Head of caudate nucleus (tissue), 42 donors: ENCODE results near the gene ABCB11.
"Not testable (repeated sequence)": the region's sequence is repeated elsewhere in the genome, so short reads cannot be mapped to it uniquely, and the experiment has no call there.

Source experiments
- DNase-seq, 42 donors: peaks; one replicate each; pipeline versions ENCODE4 v3.0.0 to v3.0.0-alpha.2; 2020 to 2021; ENCODE audit warnings: mixed read lengths in 7 of 42
- intact Hi-C: fragments of 100-400 bp; cut with DNase I; formaldehyde crosslinking; loops from one replicate; pipeline ENCODE4 v1.15.0; 2022

Gene ABCB11

GRCh38 chr2:168952424-168952823, 78.7 kb downstream of the ABCB11 start:
- intact Hi-C loops, result no loop called here
- no peak for DNase-seq

- DNase-seq, result no peak
- intact Hi-C loops, result no loop called here
Observed at GRCh38 chr2:168951871-168952270, 79.3 kb downstream of the ABCB11 start.

- no peak for DNase-seq
- intact Hi-C loops, result no loop called here
Observed at GRCh38 chr2:168949324-168949723, 81.8 kb downstream of the ABCB11 start.

DNA sequence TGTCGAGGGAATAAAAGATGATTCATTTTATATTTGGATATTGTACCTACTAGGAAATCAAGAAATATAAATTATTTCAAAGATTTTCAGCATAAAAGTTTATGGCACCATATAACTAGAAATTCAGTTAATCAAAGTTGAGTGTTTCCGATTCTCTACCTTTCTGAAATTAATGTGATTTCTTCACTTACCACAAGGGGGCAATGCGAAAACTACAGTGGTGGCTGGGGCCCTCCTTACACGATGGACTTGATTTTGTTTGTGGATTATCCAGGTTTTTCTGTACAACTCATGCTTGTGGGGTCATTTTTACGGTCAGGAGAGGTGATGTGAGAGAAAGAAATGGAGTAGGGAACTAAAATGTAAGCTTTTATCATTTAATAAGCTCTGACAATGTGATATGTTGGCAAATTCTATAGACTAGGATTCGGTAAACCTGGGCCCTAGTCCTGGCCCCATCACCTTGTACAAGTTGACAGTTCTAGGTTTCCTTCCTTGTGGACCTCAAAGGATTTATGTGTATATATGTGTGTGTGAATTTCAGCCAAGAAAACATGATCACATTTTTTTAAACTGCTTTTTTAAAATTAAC, 82.4 kb downstream of the ABCB11 start:
- no peak for DNase-seq
- intact Hi-C loops, result no loop called here

GRCh38 chr2:168945508-168945907, 85.6 kb downstream of the ABCB11 start:
- no peak for DNase-seq
- intact Hi-C loops, result no loop called here

DNA sequence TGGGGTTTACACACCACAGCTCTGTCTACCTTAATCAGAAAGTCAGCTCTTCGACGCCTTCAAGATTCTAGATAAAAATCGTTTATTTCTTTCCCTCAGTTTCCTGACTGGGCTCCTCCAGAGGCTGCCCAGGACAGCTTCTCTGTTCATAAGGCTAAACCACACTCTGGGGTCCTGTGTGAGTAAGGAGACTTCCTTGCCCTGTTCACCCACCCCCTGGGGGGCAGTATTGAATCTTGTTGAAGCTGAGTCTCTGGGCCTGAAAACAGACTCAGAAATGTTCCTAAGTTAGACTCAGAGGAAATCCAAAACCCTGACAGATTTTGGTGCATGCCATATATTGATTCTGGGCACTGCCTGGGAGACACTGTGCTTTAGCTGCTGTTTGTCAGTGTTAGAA, 87.1 kb downstream of the ABCB11 start:
- intact Hi-C loops, result no loop called here
- no peak for DNase-seq

DNA sequence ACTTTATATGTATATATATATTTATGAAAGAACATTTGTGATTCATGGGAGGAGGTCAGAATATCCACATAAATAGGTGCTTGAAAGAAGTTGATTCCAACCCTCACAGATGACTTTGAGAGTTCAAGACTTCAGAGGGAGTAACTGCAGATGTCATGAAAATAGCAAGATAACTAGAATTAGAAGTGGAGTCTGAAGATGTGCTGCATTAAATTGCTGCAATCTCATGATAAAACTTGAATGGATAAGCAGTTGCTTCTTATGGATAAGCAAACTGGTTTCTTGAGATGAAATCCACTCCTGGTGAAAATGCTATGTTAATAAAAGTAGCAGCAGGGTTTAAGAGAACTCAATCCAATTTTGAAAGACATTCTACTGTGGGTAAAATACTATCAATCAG, 89.8 kb downstream of the ABCB11 start:
- intact Hi-C loops, result no loop called here
- DNase-seq, result no peak

DNA sequence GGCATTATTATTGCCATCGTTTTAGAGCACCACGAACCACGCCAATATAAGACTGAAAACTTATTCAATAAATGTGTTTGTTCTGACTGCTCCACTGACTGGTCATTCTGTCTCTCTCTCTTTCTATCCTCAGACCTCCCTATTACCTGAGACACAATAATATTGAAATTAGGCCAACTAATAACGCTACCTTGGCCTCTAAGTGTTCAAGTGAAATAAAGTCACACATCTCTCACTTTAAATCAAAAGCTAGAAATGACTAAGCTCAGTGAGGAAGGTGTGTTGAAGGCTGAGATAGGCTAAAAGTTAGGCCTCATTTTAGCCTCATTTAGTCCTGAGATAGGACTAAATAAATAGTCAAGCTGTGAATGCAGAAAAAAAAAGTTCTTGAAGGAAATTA, 91.2 kb downstream of the ABCB11 start:
- intact Hi-C loops, result no loop called here
- DNase-seq, result no peak

DNA sequence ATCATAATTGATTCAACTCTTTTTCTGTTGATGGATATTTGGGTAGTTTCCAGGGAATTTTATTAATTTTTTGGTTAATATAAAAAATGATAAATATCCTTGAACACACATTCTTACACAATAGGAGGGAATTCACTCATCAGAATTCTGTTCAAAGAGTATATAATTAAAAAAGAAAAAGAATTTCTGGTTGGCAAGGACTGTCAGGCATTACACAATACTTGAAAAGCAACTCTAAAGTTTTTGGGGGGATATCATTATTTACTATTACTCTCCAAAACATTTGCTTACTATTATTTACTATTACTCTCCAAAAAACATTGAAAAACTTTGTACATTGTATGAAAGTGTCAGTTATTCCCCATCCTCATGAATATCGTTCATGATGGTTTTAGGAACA, 92.1 kb downstream of the ABCB11 start:
- intact Hi-C loops, result no loop called here
- no peak for DNase-seq

GRCh38 chr2:168935810-168936581, 95.1 kb downstream of the ABCB11 start:
- intact Hi-C loops, result no loop called here
- DNase-seq, result no peak

DNA sequence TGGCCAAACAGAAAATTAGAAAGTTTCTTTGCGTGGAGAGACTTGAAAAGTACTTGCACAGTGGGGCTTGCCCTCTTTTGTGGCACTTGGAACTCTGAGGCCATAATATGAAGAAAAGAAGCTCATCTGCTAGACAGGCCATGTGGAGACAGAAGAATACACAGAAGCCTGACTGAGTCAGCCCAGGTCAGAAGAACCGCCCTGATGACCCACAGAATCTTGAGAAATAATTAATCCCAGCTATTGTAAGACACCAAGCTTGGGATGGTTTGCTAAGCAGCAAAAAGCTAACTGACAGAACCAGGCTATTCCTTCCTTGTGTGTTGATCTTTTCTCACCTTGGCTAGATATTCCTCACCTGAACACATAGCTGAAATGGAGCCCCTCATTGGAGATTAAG, 96.3 kb downstream of the ABCB11 start:
- intact Hi-C loops, result no loop called here
- no peak for DNase-seq

DNA sequence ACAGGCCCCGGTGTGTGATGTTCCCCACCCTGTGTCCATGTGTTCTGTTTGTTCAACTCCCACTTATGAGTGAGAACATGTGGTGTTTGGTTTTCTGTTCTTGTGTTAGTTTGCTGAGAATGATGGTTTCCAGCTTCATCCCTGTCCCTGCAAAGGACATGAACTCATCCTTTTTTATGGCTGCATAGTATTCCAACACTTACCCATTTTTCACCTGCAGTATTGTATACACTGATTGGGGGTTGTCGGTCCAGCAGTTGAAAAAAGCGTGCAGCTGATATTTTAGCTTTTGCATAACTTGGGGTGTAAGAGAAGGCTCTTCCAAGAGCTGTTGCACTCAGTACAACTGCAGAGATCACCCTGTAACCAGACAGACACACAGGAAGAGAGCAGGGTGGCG, 99.0 kb downstream of the ABCB11 start:
- DNase-seq, intact Hi-C loops: not testable (repeated sequence)

GRCh38 chr2:168930242-168930641, 100.9 kb downstream of the ABCB11 start:
- intact Hi-C loops, result no loop called here
- no peak for DNase-seq

DNA sequence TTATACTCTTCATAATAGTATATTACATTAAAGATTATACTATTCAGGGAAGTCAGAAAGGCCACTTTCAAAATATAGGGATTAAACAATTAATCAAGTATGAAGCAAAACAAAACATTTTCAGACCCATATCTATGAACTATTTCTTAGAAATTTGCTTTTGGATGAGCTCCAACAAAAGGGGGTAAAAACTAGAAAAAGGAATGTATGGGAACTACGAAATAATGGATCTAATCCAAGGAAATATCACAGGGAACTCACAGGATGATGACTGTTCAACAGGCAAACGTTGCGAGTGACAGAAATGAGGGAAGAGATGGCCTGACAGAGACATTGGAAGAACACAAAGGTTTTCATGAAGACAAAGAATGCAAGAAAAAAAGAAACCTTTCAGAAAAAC, 102.1 kb downstream of the ABCB11 start:
- intact Hi-C loops, result no loop called here
- no peak for DNase-seq

DNA sequence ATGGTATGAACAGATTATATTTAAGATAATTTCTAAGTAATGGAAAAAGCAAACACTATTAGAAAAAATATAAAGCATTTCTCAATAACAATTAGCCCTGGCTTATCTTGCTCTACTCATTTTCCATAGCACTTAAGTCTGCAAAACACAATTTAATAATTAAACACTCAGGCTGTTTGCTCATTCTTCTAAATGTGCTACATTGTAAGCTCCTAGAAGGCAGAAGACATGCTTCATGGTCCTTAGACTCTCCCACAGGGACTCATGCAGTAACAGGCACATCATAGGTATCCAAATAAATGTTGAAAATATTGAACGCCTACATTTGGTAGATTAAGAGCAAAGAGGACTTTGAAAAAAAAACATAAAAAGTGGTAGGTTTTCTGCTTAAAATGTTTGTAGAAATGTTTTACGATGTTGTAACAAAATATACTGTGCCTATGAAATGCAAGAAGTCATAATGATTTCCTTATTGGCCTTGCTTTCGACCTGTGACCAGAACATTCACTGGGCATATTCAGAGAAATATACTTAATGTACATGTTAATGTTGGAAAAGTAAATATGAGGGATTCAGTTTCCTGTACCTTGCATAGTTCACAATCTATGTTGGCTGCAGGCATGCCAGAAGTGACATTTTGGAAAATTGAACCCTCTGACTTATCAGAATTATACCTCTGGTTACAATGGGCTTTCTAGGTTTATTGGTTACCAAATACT, 102.9 kb downstream of the ABCB11 start:
- intact Hi-C loops, result no loop called here
- no peak for DNase-seq

GRCh38 chr2:168926621-168927386, 104.3 kb downstream of the ABCB11 start:
- DNase-seq, result no peak
- intact Hi-C loops, result no loop called here

DNA sequence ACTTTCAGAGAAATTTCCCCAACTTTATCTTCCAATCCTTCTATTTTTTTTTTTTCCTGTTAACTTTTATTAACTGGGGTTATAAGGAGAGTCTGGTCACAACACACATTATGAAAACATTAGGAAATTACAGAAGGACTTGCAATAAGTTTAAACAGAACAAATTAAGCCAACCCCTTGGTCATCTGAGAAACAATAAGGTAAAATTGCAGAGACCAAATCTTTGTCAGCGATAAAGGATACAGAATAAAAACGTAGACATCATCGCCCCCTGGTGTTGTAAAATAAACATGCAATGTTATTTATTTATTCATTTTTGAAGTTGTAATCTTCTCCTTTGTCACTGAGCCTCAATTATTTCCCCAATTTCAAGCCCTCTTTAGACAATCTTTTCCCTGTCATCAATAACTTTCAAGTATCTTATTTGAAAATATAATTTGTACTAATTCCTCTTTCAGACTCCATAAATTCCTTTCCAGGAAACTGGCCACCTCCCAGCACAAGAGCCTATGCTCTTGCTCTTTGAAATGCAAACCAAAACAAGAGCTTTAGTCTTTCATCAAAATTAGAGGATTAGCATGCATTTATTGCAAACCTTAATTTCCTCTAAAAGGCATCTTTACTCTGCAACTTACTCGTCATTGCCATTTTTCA, 110.5 kb downstream of the ABCB11 start:
- DNase-seq, result no peak
- intact Hi-C loops, result no loop called here

DNA sequence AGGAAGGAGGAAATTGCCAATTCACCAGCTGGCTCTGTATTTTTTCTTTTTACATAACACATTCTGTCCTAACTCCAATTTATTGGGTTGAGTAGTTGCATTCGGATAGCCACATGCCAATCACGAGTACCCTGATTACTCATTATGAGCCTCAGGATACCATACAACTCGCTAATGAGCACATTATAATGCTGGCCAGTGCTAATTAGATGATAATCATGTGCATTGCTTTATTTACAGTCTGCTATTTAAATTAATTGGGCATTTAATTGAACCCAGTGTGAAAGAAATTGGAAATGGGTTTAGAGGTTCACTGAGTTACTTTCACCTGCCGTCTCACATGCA, 114.8 kb downstream of the ABCB11 start:
- DNase-seq, result no peak
- intact Hi-C loops, result no loop called here
